Measurements from ENCODE around the gene SACS. TPM values are rescaled to one million over a fixed set of nuclear protein-coding genes. Genes with fewer than 3 reads are reported as not detected.
A peak's percentile ranks its signal among the peaks of the same experiment; 100 is the strongest.

The SACS gene
- total RNA-seq, 3 donors from 2014 or later (not counting 1 experiment from before 2014, with no cell fraction given) = 10.0 to 13.1 (median 13.0) TPM

- Mint-ChIP-seq H3K27me3 (ENCODE audit: low read depth in 2 of 2) (peaks cover 10 to 14% of the 10 kb centered on the region in 2 donors), H3K9me3 (no peaks in the 10 kb centered on the region), H3K4me1 (peaks cover 10 to 13% of the 10 kb centered on the region in 2 donors), H3K36me3 (no peaks in the 10 kb centered on the region), H3K27ac (peak overlapping the region; percentile 37 to 73), H3K4me3 (no peak overlapping the region)
- intact Hi-C loops (cut with micrococcal nuclease) = loop anchor here (2.0 kb wide), 1 partner anchor 754 kb away; no protein-coding TSS in a partner anchor
- Histone ChIP-seq H3K36me3 (ENCODE audit: control insufficient read depth, insufficient read depth, low read length) (no peaks in the 10 kb centered on the region), H3K9me3 (ENCODE audit: control insufficient read depth, insufficient read depth, low read length) (no peaks in the 10 kb centered on the region), H3K4me3 (ENCODE audit: low read length) (no peak overlapping the region), H3K27me3 (ENCODE audit: control insufficient read depth, insufficient read depth, low read length) (peaks cover 3% of the 10 kb centered on the region), H3K27ac (ENCODE audit: low read length) (no peak overlapping the region), H3K4me1 (ENCODE audit: control insufficient read depth, insufficient read depth, low read length) (peaks cover 14% of the 10 kb centered on the region)
- WGBS (ENCODE audit: insufficient coverage) = 78% methylated on average over 14 of the region's 14 CpGs
- ATAC-seq (no peak), DNase-seq (no peak)
- peak; percentile 32 for TF ChIP-seq CTCF (IDR thresholded peaks at IDR 0.05)
Observed at GRCh38 chr13:23467048-23467931, 33.8 kb upstream of the SACS start.

- H3K4me1 Mint-ChIP-seq = peaks cover 10 to 13% of the 10 kb centered on the region in 2 donors
- WGBS (ENCODE audit: insufficient coverage) = 1% methylated on average over 64 of the region's 64 CpGs
- H3K4me3 ChIP-seq (ENCODE audit: low read length) = peak overlapping the region; percentile 44
- peaks cover 14% of the 10 kb centered on the region for H3K4me1 ChIP-seq (ENCODE audit: control insufficient read depth, insufficient read depth, low read length)
- peak; percentile 56 for TF ChIP-seq CTCF (IDR thresholded peaks at IDR 0.05)
- H3K9me3 Mint-ChIP-seq = no peaks in the 10 kb centered on the region
- peak overlapping the region; percentile 73 for H3K4me3 Mint-ChIP-seq
- H3K27ac ChIP-seq (ENCODE audit: low read length) = peak overlapping the region; percentile 40
- peak; percentile 49 to 76 for DNase-seq
- peaks cover 10 to 14% of the 10 kb centered on the region in 2 donors for H3K27me3 Mint-ChIP-seq (ENCODE audit: low read depth in 2 of 2)
- peak overlapping the region; percentile 37 to 73 for H3K27ac Mint-ChIP-seq
- H3K36me3 Mint-ChIP-seq = no peaks in the 10 kb centered on the region
- peak; percentile 85 to 90 (median 87) for ATAC-seq
- intact Hi-C loops (cut with micrococcal nuclease) = loop anchor here (1.0 to 2.0 kb wide), 2 partner anchors 405 to 754 kb away; no protein-coding TSS in a partner anchor
- H3K36me3 ChIP-seq (ENCODE audit: control insufficient read depth, insufficient read depth, low read length) = no peaks in the 10 kb centered on the region
- H3K9me3 ChIP-seq (ENCODE audit: control insufficient read depth, insufficient read depth, low read length) = no peaks in the 10 kb centered on the region
- H3K27me3 ChIP-seq (ENCODE audit: control insufficient read depth, insufficient read depth, low read length) = peaks cover 3% of the 10 kb centered on the region
Observed at GRCh38 chr13:23466144-23467002, 32.9 kb upstream of the SACS start.

GRCh38 chr13:23463661-23464060 is 30.2 kb upstream of the SACS start:
- TF ChIP-seq CTCF (IDR thresholded peaks at IDR 0.05) = no peak
- Mint-ChIP-seq H3K4me3 (no peak overlapping the region), H3K4me1 (peaks cover 13 to 15% of the 10 kb centered on the region in 2 donors), H3K36me3 (no peaks in the 10 kb centered on the region), H3K9me3 (no peaks in the 10 kb centered on the region), H3K27ac (no peak overlapping the region), H3K27me3 (ENCODE audit: low read depth in 2 of 2) (peaks cover 0 to 5% of the 10 kb centered on the region in 2 donors)
- H3K4me1 ChIP-seq (ENCODE audit: control insufficient read depth, insufficient read depth, low read length) = peaks cover 17% of the 10 kb centered on the region
- H3K36me3 ChIP-seq (ENCODE audit: control insufficient read depth, insufficient read depth, low read length) = no peaks in the 10 kb centered on the region
- peaks cover 3% of the 10 kb centered on the region for H3K27me3 ChIP-seq (ENCODE audit: control insufficient read depth, insufficient read depth, low read length)
- no peak overlapping the region for H3K4me3 ChIP-seq (ENCODE audit: low read length)
- intact Hi-C loops (cut with micrococcal nuclease) = no loop called here
- DNase-seq (no peak), ATAC-seq (no peak)
- H3K9me3 ChIP-seq (ENCODE audit: control insufficient read depth, insufficient read depth, low read length) = no peaks in the 10 kb centered on the region
- 88% methylated on average over 4 of the region's 4 CpGs for WGBS (ENCODE audit: insufficient coverage)
- H3K27ac ChIP-seq (ENCODE audit: low read length) = no peak overlapping the region
